Fibroblast of lung (primary cell): Measurements from ENCODE around the gene CLDN10. TPM values are rescaled to one million over a fixed set of nuclear protein-coding genes. Genes with fewer than 3 reads are reported as not detected.

ENCODE experiments used
- DNase-seq, 2 donors: peaks; one replicate each; pipeline versions ENCODE4 v3.0.0 to v3.0.0-alpha.2; 2010; ENCODE audit warnings: low read depth in 2 of 2
- H2AFZ ChIP-seq: 2 replicates; pipeline ENCODE4 v1.5.1; 2012; ENCODE audit warnings: low read length, control low read depth, inconsistent platforms
- H3K27ac ChIP-seq: 2 replicates; pipeline ENCODE4 v1.5.1; 2011; ENCODE audit warnings: low read length, control low read depth; ENCODE audit not compliant: insufficient read depth
- H3K27me3 ChIP-seq: 2 replicates; pipeline ENCODE4 v1.5.1; 2011; ENCODE audit warnings: mild to moderate bottlenecking, low read length; ENCODE audit not compliant: control insufficient read depth, insufficient read depth
- H3K36me3 ChIP-seq: 2 replicates; pipeline ENCODE4 v1.5.1; 2011; ENCODE audit warnings: low read length; ENCODE audit not compliant: control insufficient read depth, insufficient read depth
- H3K4me1 ChIP-seq: 2 replicates; pipeline ENCODE4 v1.5.1; 2011; ENCODE audit warnings: low read length; ENCODE audit not compliant: control insufficient read depth, insufficient read depth; ENCODE audit errors: extremely low read depth
- H3K4me2 ChIP-seq: 2 replicates; pipeline ENCODE4 v1.5.1; 2011; ENCODE audit warnings: low read length, control low read depth; ENCODE audit not compliant: insufficient read depth; ENCODE audit errors: extremely low read depth
- H3K4me3 ChIP-seq, 4 experiments: fragments of 200-600 bp in 1 of 4; sonication (generic) in 1 of 4; replicated peaks in 1 of 4; 2 replicates each; pipeline ENCODE4 v1.5.1; 2011 to 2016; ENCODE audit warnings: low read length in 4 of 4, low read depth in 3 of 4, mild to moderate bottlenecking in 3 of 4, control low read depth in 2 of 4, inconsistent platforms in 1 of 4, mixed read lengths in 1 of 4; ENCODE audit not compliant: insufficient read depth in 1 of 4; ENCODE audit errors: control extremely low read depth in 1 of 4
- H3K79me2 ChIP-seq: 2 replicates; pipeline ENCODE4 v1.5.1; 2012; ENCODE audit warnings: mild to moderate bottlenecking, low read length, inconsistent platforms; ENCODE audit not compliant: control insufficient read depth, insufficient read depth
- H3K9ac ChIP-seq: 2 replicates; pipeline ENCODE4 v1.5.1; 2011; ENCODE audit warnings: mild to moderate bottlenecking, low read length, control low read depth; ENCODE audit not compliant: insufficient read depth
- H3K9me3 ChIP-seq: 2 replicates; pipeline ENCODE4 v1.5.1; 2012; ENCODE audit warnings: low read depth, low read length; ENCODE audit not compliant: control insufficient read depth, insufficient read depth
- H4K20me1 ChIP-seq: 2 replicates; pipeline ENCODE4 v1.5.1; 2011; ENCODE audit warnings: low read length; ENCODE audit not compliant: control insufficient read depth, insufficient read depth; ENCODE audit errors: extremely low read depth
- EZH2 ChIP-seq: IDR thresholded peaks from 2 replicates; pipeline ENCODE4 v1.5.1; 2012; ENCODE audit warnings: low read length, control low read depth, mild to moderate bottlenecking; ENCODE audit errors: missing control alignments
- polyA plus RNA-seq, 2 donors: library from polyadenylated mRNA; depleted of rRNA in 1 of 2; stranded (reverse) in 1 of 2; unstranded in 1 of 2; fragments of >200 nt; gene quantifications; 2 replicates each; pipeline ENCODE4 v1.2.1, GENCODE V29; 2011 to 2012; ENCODE audit warnings: missing spikeins in 1 of 2
- total RNA-seq: library from RNA; depleted of rRNA; stranded (reverse); fragments of >200 nt; gene quantifications from 2 replicates; pipeline ENCODE4 v1.2.1, GENCODE V29; 2014
- TF ChIP-seq, protein P1 (sequence below), 2 donors: IDR thresholded peaks in 1 of 2; conservative IDR thresholded peaks in 1 of 2; 1 replicate in 1 of 2; 2 replicates in 1 of 2; pipeline ENCODE4 v1.5.1; 2011 to 2012; ENCODE audit warnings: low read length in 2 of 2, control low read depth in 1 of 2, inconsistent platforms in 1 of 2, low read depth in 1 of 2, mild to moderate bottlenecking in 1 of 2

Gene CLDN10
- total and polyA plus RNA-seq, 2 donors (not counting 1 experiment from before 2014, with no cell fraction given), result not detected

DNA sequence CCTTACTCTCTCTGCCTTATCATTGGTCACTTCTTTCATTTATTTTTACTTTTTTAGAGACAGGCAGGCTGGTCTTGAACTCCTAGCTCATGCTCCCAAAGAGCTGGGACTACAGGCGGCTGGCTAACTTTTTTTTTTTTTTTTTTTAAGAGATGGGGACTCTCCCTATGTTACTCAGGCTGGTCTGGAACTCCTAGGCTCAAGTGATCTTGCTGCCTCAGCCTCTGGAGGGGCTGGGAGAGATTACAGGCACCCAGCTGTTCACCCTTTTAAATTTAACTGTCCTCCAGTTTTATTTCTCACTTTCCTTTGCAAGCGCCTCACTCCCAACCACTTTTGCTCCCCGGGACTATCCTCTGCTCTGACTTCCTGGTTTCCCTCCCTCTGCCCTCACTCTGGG, 5.6 kb upstream of the CLDN10 start:
- no peaks in the 10 kb centered on the region for H3K4me1 ChIP-seq
- H4K20me1 ChIP-seq, result no peaks in the 10 kb centered on the region
- H3K36me3 ChIP-seq, result no peaks in the 10 kb centered on the region
- H3K4me2 ChIP-seq, result no peak overlapping the region
- H3K9me3 ChIP-seq, result no peaks in the 10 kb centered on the region
- TF ChIP-seq EZH2, result peak; percentile 15
- TF ChIP-seq, protein P1, sequence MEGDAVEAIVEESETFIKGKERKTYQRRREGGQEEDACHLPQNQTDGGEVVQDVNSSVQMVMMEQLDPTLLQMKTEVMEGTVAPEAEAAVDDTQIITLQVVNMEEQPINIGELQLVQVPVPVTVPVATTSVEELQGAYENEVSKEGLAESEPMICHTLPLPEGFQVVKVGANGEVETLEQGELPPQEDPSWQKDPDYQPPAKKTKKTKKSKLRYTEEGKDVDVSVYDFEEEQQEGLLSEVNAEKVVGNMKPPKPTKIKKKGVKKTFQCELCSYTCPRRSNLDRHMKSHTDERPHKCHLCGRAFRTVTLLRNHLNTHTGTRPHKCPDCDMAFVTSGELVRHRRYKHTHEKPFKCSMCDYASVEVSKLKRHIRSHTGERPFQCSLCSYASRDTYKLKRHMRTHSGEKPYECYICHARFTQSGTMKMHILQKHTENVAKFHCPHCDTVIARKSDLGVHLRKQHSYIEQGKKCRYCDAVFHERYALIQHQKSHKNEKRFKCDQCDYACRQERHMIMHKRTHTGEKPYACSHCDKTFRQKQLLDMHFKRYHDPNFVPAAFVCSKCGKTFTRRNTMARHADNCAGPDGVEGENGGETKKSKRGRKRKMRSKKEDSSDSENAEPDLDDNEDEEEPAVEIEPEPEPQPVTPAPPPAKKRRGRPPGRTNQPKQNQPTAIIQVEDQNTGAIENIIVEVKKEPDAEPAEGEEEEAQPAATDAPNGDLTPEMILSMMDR (conservative IDR thresholded peaks at IDR 0.05 in 1 of 2, IDR thresholded peaks at IDR 0.05 in 1 of 2; ENCODE audit: low read depth in 1 of 2, low read length in 2 of 2), result no peak
- H3K79me2 ChIP-seq, result no peaks in the 10 kb centered on the region
- H3K27me3 ChIP-seq, result peaks cover 32% of the 10 kb centered on the region
- H2AFZ ChIP-seq, result no peak overlapping the region
- no peak for DNase-seq
- H3K4me3 ChIP-seq, result no peak overlapping the region
- H3K27ac ChIP-seq, result no peak overlapping the region
- no peak overlapping the region for H3K9ac ChIP-seq

DNA sequence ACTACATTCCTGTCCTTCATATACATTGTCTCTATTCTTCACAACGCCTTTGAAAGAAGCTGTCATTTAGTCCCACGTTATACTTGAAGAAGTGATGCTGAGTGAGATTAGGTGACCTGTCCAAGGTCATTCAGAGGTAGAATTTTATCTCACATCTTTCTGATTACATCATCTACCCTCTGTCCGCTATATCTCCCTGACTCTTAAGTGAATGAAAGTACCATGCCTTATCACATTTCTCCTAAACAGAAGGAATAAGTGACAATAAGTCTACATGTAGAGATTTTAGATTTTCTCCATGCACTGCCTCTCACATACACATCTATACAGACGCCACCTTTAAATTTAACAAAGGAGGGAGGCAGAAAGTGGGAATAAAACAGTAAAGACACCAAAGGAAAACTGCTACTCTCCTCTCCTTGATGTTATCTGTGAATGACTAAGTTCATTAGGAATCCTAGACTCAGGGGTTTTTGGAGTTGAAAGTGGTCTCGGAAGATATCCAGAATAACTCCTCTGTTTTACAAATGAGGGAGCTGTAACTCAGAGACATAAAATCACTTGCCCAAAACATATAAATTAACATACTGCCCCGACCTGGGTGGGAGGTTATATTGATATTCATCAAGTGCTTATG, 4.9 kb upstream of the CLDN10 start:
- H3K27me3 ChIP-seq, result peaks cover 39% of the 10 kb centered on the region
- H3K4me1 ChIP-seq, result no peaks in the 10 kb centered on the region
- H3K9me3 ChIP-seq, result no peaks in the 10 kb centered on the region
- H2AFZ ChIP-seq, result no peak overlapping the region
- DNase-seq, result peak in 1 of 2 donors; percentile 55
- H3K9ac ChIP-seq, result no peak overlapping the region
- no peak overlapping the region for H3K4me3 ChIP-seq
- no peaks in the 10 kb centered on the region for H3K36me3 ChIP-seq
- no peaks in the 10 kb centered on the region for H3K79me2 ChIP-seq
- no peak overlapping the region for H3K4me2 ChIP-seq
- no peak overlapping the region for H3K27ac ChIP-seq
- no peaks in the 10 kb centered on the region for H4K20me1 ChIP-seq
- TF ChIP-seq, protein P1 (conservative IDR thresholded peaks at IDR 0.05 in 1 of 2, IDR thresholded peaks at IDR 0.05 in 1 of 2; ENCODE audit: low read depth in 1 of 2, low read length in 2 of 2), result no peak
- TF ChIP-seq EZH2, result no peak

DNA sequence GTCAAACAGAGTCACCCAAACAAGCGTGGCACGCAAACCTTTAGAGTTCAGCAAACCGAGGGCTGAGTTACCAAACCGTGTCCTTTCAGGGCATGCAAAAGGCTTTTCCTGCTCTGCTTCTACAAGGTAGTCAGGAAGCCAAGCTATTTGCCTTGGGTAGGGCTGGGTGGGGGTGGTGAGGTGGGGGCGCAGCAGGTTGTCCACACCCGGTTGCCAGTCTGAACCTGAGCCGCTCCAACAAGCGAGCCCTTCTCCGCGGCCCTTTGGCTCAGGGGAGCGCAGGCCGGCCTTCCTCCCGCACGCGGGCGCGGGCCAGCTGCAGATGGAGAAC, 347 bp upstream of the CLDN10 start:
- H3K4me2 ChIP-seq, result no peak overlapping the region
- H2AFZ ChIP-seq, result no peak overlapping the region
- H3K36me3 ChIP-seq, result no peaks in the 10 kb centered on the region
- H3K4me1 ChIP-seq, result no peaks in the 10 kb centered on the region
- no peaks in the 10 kb centered on the region for H4K20me1 ChIP-seq
- no peaks in the 10 kb centered on the region for H3K9me3 ChIP-seq
- no peak overlapping the region for H3K4me3 ChIP-seq
- no peak for DNase-seq
- TF ChIP-seq EZH2, result no peak
- TF ChIP-seq, protein P1 (conservative IDR thresholded peaks at IDR 0.05 in 1 of 2, IDR thresholded peaks at IDR 0.05 in 1 of 2; ENCODE audit: low read depth in 1 of 2, low read length in 2 of 2), result no peak
- peaks cover 50% of the 10 kb centered on the region for H3K27me3 ChIP-seq
- no peak overlapping the region for H3K27ac ChIP-seq
- H3K9ac ChIP-seq, result no peak overlapping the region
- no peaks in the 10 kb centered on the region for H3K79me2 ChIP-seq
